ENCODE results near the gene SLC24A3.

- TF ChIP-seq MAFK (conservative IDR thresholded peaks at IDR 0.05 in 1 of 2, IDR thresholded peaks at IDR 0.05 in 1 of 2; ENCODE audit: low read length in 2 of 2), result no peak
- TF ChIP-seq ZNF333 (CRISPR knock-in tag; IDR thresholded peaks at IDR 0.05; ENCODE audit: borderline replicate concordance), result no peak
- no peak for TF ChIP-seq CTCF (CRISPR knock-in tag; IDR thresholded peaks at IDR 0.05)
- TF ChIP-seq AGO1 (IDR thresholded peaks at IDR 0.05; ENCODE audit: low read depth, low read length, poor library complexity, severe bottlenecking), result no peak
- no peak for TF ChIP-seq THRA (CRISPR knock-in tag; IDR thresholded peaks at IDR 0.05; ENCODE audit: borderline replicate concordance)
- TF ChIP-seq ZNF33B (CRISPR knock-in tag; IDR thresholded peaks at IDR 0.05), result no peak
- no peak for TF ChIP-seq PHF8 (CRISPR knock-in tag; IDR thresholded peaks at IDR 0.05)
- TF ChIP-seq RFX5 (IDR thresholded peaks at IDR 0.05; ENCODE audit: low read depth, low read length), result no peak
- no peak for TF ChIP-seq POLR2A (IDR thresholded peaks at IDR 0.05; ENCODE audit: insufficient read depth in 1 of 2, low read depth in 2 of 2, low read length in 2 of 2)
- no peak for TF ChIP-seq CREM (IDR thresholded peaks at IDR 0.05)
- no peak for TF ChIP-seq CREM (CRISPR knock-in tag; IDR thresholded peaks at IDR 0.05)
- TF ChIP-seq MAZ (IDR thresholded peaks at IDR 0.05; ENCODE audit: borderline replicate concordance, low read depth, low read length), result no peak
- TF ChIP-seq MAZ (CRISPR knock-in tag; IDR thresholded peaks at IDR 0.05; ENCODE audit: low read depth), result no peak
- TF ChIP-seq POLR2AphosphoS5 (IDR thresholded peaks at IDR 0.05; ENCODE audit: low read depth, low read length), result no peak
- no peak for TF ChIP-seq CREB3 (CRISPR knock-in tag; IDR thresholded peaks at IDR 0.05)
- no peak for TF ChIP-seq ZNF143 (CRISPR knock-in tag; IDR thresholded peaks at IDR 0.05)
Observed at GRCh38 chr20:19453410-19453809, 241.0 kb downstream of the SLC24A3 start.
